Stimulated activated CD8-positive, alpha-beta memory T cell treated with anti-CD3 and anti-CD28 coated beads, Interleukin-2, amount 100 ng/mL, for 1 hour (primary cell): Measurements from ENCODE around the gene COL25A1.

Experiments used
- DNase-seq, 2 donors: peaks; one replicate each; pipeline ENCODE4 v3.0.0-alpha.2; 2020; ENCODE audit warnings: low read depth in 2 of 2

Gene COL25A1

DNA sequence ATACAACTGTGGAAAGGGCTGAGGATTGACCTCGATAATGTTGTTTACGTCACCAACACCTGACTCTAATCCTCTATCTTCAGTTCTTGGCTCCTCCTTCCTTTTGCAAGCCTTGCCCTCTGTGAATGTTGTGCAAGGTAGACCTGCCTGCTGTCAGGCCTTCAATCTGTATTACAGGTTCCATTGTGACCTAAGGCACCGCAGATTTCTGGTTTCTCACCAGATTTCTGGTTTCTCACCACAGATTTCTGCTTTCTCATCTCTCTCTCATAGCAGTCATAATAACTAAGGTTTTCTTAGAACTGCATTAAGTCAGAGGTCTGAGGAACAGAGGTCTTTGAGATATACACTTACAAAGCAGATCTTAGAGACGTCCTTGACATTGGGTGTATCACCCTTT, 488.1 kb downstream of the COL25A1 start:
- DNase-seq: no peak

DNA sequence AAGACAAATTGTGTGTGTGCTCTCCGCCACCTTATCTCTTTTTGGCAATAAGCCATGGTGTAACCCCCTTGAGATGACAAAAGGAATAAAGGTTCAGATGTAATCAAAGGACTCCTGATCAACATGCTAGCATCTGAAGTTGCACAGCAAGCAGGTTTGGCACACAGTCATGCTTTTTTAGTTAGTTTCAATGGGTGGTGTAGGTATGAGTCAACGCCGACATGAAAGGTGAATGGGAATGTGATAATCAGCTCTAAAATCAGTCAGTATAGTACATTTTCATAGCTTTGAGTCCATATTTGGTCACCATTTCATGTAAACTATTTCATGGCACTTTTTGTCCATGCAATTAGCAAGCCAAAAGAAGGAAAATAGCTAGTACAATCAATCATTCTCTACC, 489.2 kb downstream of the COL25A1 start:
- no peak for DNase-seq

DNA sequence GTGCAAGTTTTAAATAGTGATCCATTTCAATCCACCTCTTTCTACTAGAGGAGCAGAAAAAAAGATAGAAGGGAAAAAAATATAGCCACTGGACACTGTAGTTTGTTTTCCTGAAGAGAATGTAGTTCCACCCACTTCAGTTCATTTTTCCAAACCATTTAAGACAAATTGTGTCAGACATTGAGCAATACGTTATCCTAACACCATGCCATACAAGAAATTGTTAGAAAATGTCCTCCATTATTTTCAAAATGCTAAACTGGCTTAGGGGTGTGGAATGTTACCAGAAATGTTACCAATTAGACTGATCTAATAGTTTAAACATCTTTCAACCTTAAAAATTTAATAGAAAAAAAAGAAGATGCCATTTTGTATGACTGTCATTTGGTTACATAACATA, 491.0 kb downstream of the COL25A1 start:
- DNase-seq: no peak

DNA sequence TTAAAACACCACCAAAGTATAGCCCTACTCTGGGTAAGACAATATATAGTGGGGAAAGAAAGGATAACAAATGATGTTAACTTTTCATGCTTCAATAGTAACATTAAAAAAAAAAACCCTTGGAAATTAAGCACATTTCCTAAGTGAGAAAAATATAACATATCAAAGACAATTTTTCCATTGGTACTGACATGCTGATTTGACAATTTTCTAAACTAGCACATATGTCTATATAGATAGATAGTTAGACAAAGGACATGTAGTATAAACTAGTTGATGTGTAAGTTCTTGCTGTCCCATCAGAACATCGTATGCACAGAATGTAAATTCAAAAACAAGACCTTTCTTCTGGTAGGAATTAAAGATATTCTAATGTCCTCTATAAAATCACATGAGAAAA, 492.4 kb downstream of the COL25A1 start:
- no peak for DNase-seq

DNA sequence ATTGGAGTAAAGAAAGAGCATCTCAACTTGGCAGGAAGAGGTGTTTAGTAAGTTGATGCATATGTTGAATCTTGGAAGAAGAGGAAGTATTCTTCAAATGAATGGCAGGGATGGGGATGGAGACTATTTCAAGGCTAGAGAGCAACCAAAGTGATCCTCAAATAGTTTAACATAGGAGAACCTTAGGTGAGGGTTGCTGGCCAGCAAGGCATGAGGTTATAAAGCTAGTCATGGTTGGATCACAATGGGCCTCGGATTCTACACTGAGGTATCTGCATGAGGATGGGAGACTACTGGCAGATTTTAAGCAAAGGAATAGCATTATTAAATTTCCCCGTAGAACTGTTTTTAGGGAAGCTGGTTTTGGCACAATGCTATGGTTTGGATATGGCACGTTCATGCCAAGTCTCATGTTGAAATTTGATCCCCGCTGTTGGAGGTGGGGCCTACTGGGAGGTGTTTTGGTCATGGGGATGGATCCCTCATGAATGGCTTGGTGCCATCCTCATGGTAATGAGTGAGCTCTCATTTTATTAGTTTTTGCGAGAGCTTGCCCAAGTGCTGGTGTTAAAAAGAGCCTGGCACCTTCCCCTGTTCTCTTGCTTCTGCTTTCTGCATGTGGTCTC, 497.7 kb downstream of the COL25A1 start:
- DNase-seq: no peak

DNA sequence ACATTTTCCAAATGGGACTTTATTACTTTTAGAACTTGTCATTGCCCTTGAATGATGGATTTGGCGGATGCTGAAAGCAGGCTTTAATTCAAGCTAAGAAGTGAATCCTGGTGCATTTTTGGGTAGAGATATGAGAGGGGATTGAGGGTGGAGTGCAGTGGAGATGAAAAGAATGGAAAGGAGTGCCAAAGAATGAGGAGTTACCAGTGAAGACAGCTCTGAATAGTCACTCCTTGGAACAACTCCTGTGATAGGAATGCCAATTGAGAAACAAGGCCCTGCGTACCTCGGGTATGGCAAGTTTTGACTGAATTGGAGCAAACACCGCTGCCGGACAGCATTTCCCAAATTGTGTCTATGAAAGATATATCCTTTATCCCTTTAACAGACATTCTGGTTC, 503.2 kb downstream of the COL25A1 start:
- DNase-seq: no peak

DNA sequence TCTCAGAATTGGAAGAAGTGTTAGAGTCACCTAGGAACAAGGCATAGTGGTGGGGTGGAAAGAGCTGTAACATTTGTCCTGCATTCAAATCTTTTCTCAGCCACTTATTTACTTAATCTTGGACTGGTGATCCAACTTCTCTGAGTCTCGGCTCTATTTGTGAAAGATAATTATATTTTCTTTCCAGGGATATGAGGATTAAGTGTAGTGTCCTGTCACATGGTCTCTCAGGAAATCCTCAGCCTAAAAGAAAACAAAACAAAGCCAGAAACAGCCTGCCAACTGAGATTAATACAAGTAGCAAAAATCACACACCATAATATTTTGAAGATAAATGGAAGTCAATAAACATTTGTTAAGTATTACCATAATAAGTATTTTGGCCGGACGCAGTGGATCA, 506.3 kb downstream of the COL25A1 start:
- DNase-seq: no peak

DNA sequence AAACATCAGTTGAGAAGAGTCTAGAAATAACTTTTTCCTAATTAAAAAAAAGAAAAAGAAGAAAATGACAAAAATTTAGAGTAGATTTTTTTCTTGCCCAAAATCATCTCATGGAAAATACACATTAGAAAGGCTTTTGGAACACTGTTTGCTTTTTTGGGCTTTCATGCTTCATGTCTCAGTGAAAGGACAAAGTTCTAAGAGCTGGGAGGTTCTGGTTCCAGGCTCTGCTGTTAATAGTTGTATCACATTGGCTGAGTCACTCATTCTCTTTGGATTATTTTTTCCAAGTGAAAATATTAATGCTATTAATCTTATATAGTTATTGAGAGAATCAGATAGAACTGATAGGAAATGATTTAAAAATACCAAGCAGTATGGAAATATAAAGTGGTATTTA, 506.7 kb downstream of the COL25A1 start:
- no peak for DNase-seq

DNA sequence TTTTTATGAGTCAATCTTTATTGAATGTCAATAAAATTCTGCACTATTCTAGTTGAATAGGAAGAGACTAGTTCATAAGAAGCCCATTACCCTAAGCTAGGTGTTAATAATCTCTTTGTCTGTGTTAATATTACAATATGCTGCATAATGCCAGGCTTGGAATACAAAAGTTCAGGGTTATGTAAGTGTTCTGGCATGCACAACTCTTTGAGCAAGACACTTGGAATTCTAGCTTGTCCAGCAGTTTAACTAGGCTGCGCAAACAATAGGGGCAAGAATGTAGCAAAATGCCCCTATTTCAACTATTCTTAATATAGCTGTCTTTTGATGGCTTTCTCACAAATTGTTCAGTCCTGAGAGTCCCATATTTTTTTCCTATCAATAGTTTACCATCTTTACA, 508.3 kb downstream of the COL25A1 start:
- DNase-seq: no peak

DNA sequence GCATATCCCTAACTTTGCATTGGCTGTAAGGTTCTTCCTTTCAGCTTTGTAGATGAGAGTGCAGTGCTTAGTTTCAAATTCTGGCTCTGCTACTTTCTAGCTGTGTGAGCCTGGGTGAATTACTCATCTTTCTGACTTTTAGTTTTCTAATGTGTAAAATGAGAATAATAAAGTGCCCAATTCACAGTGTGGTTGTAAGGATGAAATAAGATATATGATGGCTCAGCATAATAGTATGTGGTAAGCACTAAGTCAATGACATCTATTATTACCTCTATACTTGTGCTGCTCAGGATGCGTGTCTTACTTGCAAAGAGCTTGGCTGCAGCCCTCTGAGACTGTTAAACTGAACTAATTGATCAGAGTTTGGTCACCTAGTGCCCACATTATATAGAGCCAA, 509.0 kb downstream of the COL25A1 start:
- no peak for DNase-seq

DNA sequence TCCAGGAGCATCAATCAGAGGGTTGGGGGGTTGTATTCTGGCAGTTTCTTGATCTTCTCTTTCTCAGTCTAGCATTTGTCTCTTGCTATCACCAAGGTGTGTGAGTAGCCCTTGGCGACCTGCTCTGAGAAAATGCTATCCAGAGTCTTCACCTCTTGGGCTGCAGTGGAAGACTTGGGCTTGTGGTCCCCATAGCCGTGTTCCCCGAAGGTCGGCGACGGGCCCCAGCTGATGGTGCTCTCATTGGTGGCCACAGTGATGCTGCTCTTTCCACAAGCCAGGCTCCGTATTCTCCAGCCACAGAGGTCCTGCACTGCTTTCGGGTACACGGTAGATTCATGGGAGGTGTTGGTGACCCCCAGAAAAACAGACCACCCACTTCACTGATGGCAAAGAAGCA, 513.7 kb downstream of the COL25A1 start:
- DNase-seq: no peak

DNA sequence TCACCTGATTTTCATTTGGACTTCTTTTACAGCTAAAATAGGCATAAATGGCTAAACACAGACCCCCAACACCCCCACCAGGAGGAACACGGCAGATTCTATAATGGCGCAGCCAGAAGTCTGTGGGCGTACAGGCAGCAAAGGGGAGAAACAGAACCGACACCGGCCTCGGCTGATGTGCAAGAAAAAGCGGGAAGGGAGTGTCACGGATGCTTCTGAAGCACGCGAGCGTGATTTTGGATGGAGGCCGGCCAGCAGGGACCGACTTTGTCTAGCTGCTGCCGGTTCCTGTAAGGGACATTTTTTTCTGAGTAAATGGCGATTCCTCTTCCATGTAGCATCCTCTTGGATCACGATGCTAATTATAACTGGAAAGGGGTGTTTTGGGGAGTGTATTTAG, 514.7 kb downstream of the COL25A1 start:
- DNase-seq: no peak

DNA sequence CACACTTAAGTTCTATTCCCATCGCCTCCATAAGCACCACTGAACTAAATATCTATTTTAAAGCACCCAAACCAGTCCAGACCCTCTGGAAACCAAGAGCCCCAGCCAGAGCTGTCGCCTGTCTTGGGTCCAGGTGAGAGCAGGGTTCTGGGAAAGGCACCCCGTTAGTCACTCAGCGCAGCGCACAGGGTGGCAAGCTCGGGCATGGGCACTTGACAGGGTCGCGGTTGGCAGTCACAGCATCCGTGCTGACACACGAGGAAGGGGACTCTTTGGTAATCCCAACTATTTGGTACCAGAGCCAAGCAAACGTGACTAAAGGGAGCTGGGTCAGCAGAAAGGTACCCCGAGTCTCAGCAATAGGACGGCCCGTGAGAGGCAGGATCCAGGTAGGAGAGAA, 515.4 kb downstream of the COL25A1 start:
- no peak for DNase-seq

DNA sequence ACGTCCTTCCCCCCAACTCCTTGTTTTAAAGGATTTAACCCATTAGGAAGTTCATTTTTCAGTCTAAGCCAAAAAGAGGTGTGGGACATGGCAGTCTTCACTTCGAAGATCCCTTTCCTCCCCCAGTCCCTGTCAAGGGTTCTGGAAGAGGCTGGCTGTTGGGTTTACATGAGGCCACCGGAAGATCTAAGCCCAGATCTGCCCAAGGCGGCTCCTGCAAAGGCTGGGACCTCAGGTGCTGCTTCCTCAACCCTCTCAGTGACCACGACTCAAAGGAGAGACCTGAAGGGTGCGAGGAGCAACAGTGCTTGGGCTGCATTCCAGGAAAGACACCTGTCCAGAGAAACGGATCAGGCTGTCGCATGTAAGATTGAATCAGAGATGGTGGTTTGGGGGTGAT, 516.1 kb downstream of the COL25A1 start:
- DNase-seq: no peak

DNA sequence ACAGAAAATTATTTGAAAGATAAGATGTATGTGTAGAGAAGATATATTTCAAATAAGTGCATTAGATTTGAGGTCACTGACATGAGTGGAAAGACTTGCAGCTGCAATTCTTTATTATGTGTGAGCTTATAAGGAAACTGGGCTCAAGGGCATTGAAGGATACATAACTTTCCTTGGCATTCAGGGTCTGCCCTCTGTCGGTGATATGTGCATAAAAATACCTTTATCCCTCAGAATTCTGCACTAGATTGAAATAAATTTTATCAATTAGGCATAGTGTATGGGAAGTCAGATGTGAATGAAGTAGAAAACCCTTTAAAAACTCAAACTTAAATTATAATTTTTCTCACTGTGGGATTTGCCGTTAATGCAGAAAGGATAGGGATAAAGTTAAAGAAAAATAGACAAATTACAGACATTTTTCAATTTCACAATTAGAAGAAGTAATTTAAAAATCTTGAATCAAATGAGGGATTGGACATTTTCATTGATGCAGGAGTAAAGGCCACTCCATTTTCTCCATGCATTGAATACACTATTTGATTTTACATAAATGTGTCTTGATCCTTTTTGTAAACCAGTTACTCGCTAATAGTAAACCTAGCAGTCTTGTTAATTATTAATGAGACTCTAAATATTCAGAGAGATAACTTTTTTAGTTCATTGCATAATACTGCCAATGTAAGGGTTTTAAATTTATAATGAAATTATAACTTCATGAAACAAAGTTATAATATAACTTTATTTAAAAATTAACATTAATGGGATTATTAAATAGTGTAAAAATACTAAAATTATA, 518.6 kb downstream of the COL25A1 start:
- DNase-seq: no peak

DNA sequence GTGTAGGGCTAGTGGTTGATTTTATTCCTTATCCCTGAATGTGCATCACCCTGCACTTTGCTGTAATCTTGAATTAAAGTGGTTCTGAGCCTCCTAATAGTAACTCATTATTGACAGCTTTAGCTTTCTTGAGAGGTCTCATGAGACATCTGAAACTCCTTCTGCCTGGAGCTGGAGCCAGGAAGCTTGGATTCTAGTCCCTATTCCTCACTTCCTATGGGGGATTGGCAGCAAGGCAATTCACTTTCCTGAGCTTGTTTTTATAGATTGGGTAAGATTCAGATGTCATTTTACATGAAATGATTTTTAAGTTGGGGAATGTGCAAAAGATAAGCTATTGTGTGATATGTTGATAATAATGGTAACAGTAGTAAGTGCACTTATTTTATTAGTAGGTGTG, 522.5 kb downstream of the COL25A1 start:
- DNase-seq: no peak

DNA sequence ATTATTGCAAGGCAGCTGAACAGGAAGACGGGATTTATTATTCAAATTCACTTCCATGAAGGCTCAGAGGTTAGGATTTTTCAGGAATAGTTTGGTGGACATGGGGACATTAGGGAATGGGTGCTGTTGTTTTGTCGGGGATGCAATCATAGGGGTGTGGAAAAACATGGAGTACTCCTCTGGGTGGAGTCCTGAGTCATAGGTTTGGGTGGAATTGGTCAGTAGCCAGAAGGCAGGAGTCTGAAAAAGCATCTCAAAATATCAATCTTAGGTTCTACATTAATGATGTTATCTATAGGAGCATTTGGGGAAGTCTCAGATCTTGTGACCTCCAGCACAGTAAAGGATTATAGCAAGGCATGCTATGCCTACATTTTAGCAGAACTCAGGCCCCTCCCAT, 525.1 kb downstream of the COL25A1 start:
- DNase-seq: no peak

DNA sequence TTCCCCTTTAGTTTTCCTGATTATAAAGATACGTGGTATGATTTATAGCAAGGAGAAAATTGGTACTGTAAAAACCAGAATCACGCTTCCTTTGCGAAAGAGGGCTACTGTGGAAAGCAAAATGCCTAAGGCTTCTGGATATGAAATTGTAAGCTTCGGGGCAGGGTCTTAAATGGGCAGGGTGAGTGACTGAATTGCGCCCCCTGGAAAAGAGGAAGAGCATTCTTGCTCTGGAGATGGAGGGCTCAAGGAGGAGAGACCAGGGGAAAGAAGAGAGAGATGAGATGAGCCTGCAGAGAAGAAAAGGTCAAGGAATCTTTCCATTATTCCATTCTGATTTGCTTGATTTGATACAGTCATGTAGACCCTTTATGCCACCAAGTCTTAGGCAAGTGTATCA, 526.5 kb downstream of the COL25A1 start:
- no peak for DNase-seq

DNA sequence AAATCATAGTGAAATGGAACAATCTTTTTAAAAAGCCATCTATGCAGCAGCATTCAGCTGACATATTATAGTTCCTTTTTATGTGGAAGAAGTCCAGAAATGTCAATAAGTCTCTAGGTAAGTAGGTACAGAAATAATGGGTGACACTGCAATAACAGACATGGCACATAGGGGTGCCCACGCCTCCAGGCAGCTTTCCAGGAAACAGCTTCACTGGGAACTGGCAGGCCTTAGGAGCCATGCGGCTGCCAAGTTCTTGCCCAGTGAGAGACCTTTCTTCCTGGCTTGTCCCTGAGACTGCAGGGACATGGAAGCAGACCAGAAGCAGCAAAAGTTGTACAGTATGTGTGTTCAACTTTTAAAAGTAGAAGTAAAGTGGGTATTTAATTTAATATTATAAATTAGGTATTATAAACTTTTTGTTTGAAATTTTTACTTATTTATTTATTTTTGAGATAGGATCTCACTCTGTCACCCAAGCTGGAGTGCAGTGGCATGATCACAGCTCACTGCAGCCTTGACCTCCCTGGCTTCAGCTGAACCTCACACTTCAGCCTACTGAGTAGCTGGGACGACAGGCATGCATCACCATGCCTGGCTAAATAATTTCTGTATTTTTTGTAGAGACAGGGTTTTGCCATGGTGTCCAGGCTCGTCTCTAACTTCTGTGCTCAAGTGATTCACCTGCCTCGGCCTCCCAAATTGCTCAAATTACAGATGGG, 527.5 kb downstream of the COL25A1 start:
- DNase-seq: no peak

DNA sequence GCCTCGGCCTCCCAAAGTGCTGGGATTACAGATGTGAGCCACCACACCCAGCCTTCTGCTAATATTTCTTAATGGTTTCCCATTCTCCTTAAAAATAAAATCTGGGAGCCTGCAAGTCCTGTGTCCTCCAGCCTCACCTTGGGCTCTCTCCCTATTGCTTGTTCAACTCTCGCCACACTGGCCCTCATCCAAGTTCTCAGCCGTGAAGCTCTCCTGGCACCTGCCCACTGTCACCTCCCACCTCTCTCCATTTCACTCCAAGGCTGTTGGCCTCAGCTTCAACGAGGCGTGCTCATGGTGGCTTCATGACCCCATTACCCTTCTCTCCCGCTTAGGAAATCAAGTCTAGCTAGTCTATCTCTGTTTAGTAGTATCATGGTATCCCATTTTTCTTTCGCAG, 530.1 kb downstream of the COL25A1 start:
- no peak for DNase-seq

DNA sequence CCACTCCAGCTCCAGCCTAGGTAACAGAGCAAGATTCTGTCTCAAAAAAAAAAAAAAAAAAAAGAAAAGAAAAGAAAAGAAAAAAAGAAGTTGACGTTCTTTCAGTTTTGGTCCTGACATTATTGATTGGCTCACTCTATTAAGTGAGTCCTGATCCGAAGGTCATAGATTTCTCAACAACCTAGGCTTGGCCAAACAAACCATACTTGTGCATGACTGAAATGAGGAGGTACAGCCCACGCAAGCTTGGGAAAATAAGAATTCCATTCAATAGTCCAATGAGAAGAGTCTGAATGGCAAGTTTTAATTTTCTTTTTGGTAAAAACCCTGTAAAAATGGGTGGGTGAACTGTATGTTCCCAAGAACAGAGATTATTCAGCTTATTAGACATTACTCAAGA, 536.4 kb downstream of the COL25A1 start:
- no peak for DNase-seq

DNA sequence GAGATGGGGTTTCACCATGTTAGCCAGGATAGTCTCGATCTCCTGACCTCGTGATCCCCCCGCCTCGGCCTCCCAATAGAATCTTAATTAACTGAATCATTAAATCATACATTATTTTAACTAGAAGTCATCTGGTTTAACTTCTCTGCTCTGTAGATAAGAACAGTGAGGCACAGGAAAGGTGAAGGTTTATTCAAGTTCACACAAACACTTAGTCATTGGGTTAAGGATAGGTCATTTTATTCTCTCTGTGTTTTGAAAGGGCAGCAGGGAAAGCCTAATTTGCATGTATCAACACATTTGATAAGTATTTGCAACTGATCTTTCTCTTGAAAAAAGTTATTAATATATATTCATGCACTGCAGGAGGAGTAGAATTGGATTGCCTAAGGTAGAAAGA, 538.5 kb downstream of the COL25A1 start:
- no peak for DNase-seq

DNA sequence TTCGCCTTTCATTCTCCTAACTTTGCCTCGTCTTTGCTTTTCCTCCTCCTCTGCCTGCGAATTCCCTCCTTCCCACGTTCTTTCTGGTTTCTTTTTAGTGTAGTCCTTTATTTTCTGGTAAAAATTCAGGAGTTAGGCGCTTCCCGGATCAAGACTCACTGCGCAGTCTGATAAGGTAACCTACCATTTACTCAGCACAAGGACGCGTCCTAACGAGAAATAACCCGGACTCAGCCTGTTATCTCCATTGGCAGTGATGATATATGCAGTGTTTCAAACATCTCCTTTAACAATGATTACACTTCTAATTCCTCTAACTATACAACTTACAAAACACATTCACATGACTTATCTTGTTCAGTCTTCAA, 539.2 kb downstream of the COL25A1 start:
- no peak for DNase-seq
